ENCODE data around the gene PEX14. TPM values are rescaled to one million over a fixed set of nuclear protein-coding genes. Genes with fewer than 3 reads are reported as not detected.

PEX14 gene
- total RNA-seq, 2 donors from 2014 or later, result 20.7 to 23.7 TPM

- DNase-seq (ENCODE audit: low spot score) (no peak), ATAC-seq (no peak)
- Mint-ChIP-seq H3K27me3 (no peaks in the 10 kb centered on the region), H3K4me3 (no peak overlapping the region), H3K27ac (no peak overlapping the region), H3K4me1 (ENCODE audit: low read depth in 2 of 2) (peaks cover 0 to 4% of the 10 kb centered on the region in 2 donors), H3K36me3 (no peaks in the 10 kb centered on the region), H3K9me3 (no peaks in the 10 kb centered on the region)
Observed at GRCh38 chr1:10614377-10615225, 139.9 kb downstream of the PEX14 start.

- H3K9me3 Mint-ChIP-seq, result no peaks in the 10 kb centered on the region
- H3K4me3 Mint-ChIP-seq, result no peak overlapping the region
- no peak overlapping the region for H3K27ac Mint-ChIP-seq
- DNase-seq (ENCODE audit: low spot score) (no peak), ATAC-seq (no peak)
- peaks cover 0 to 4% of the 10 kb centered on the region in 2 donors for H3K4me1 Mint-ChIP-seq (ENCODE audit: low read depth in 2 of 2)
- no peaks in the 10 kb centered on the region for H3K36me3 Mint-ChIP-seq
- no peaks in the 10 kb centered on the region for H3K27me3 Mint-ChIP-seq
Observed at GRCh38 chr1:10615332-10615731, 140.6 kb downstream of the PEX14 start.

GRCh38 chr1:10615932-10616671 lies 141.4 kb downstream of the PEX14 start:
- no peaks in the 10 kb centered on the region for H3K9me3 Mint-ChIP-seq
- DNase-seq (ENCODE audit: low spot score) (no peak), ATAC-seq (no peak)
- H3K27me3 Mint-ChIP-seq, result no peaks in the 10 kb centered on the region
- no peak overlapping the region for H3K4me3 Mint-ChIP-seq
- H3K36me3 Mint-ChIP-seq, result no peaks in the 10 kb centered on the region
- no peak overlapping the region for H3K27ac Mint-ChIP-seq
- peaks cover 0 to 4% of the 10 kb centered on the region in 2 donors for H3K4me1 Mint-ChIP-seq (ENCODE audit: low read depth in 2 of 2)

- no peak overlapping the region for H3K4me3 Mint-ChIP-seq
- peaks cover 0 to 4% of the 10 kb centered on the region in 2 donors for H3K4me1 Mint-ChIP-seq (ENCODE audit: low read depth in 2 of 2)
- ATAC-seq (no peak), DNase-seq (ENCODE audit: low spot score) (no peak)
- no peak overlapping the region for H3K27ac Mint-ChIP-seq
- no peaks in the 10 kb centered on the region for H3K36me3 Mint-ChIP-seq
- H3K9me3 Mint-ChIP-seq, result no peaks in the 10 kb centered on the region
- H3K27me3 Mint-ChIP-seq, result no peaks in the 10 kb centered on the region
Observed at GRCh38 chr1:10616696-10617095, 141.9 kb downstream of the PEX14 start.

GRCh38 chr1:10617318-10617717 lies 142.6 kb downstream of the PEX14 start:
- DNase-seq (ENCODE audit: low spot score) (no peak), ATAC-seq (peak in 1 of 2 donors; percentile 52)
- no peak overlapping the region for H3K27ac Mint-ChIP-seq
- peaks cover 0 to 4% of the 10 kb centered on the region in 2 donors for H3K4me1 Mint-ChIP-seq (ENCODE audit: low read depth in 2 of 2)
- H3K9me3 Mint-ChIP-seq, result no peaks in the 10 kb centered on the region
- H3K27me3 Mint-ChIP-seq, result no peaks in the 10 kb centered on the region
- H3K36me3 Mint-ChIP-seq, result no peaks in the 10 kb centered on the region
- no peak overlapping the region for H3K4me3 Mint-ChIP-seq

GRCh38 chr1:10617931-10618885 lies 143.5 kb downstream of the PEX14 start:
- no peaks in the 10 kb centered on the region for H3K36me3 Mint-ChIP-seq
- peaks cover 0 to 4% of the 10 kb centered on the region in 2 donors for H3K4me1 Mint-ChIP-seq (ENCODE audit: low read depth in 2 of 2)
- DNase-seq (ENCODE audit: low spot score) (no peak), ATAC-seq (peak in 1 of 2 donors; percentile 32)
- no peaks in the 10 kb centered on the region for H3K9me3 Mint-ChIP-seq
- no peak overlapping the region for H3K27ac Mint-ChIP-seq
- H3K27me3 Mint-ChIP-seq, result no peaks in the 10 kb centered on the region
- H3K4me3 Mint-ChIP-seq, result no peak overlapping the region

GRCh38 chr1:10620776-10621175 lies 146.0 kb downstream of the PEX14 start:
- Mint-ChIP-seq H3K4me1 (ENCODE audit: low read depth in 2 of 2) (peaks cover 0 to 4% of the 10 kb centered on the region in 2 donors), H3K4me3 (no peak overlapping the region), H3K36me3 (no peaks in the 10 kb centered on the region), H3K9me3 (no peaks in the 10 kb centered on the region), H3K27ac (no peak overlapping the region), H3K27me3 (no peaks in the 10 kb centered on the region)
- DNase-seq (ENCODE audit: low spot score) (no peak), ATAC-seq (no peak)

GRCh38 chr1:10621906-10622305 lies 147.2 kb downstream of the PEX14 start:
- H3K36me3 Mint-ChIP-seq, result no peaks in the 10 kb centered on the region
- H3K4me1 Mint-ChIP-seq (ENCODE audit: low read depth in 2 of 2), result peaks cover 0 to 4% of the 10 kb centered on the region in 2 donors
- ATAC-seq (no peak), DNase-seq (ENCODE audit: low spot score) (no peak)
- H3K4me3 Mint-ChIP-seq, result no peak overlapping the region
- H3K9me3 Mint-ChIP-seq, result no peaks in the 10 kb centered on the region
- H3K27me3 Mint-ChIP-seq, result no peaks in the 10 kb centered on the region
- no peak overlapping the region for H3K27ac Mint-ChIP-seq

GRCh38 chr1:10622910-10623685 lies 148.3 kb downstream of the PEX14 start:
- Mint-ChIP-seq H3K27ac (no peak overlapping the region), H3K27me3 (no peaks in the 10 kb centered on the region), H3K9me3 (no peaks in the 10 kb centered on the region), H3K36me3 (no peaks in the 10 kb centered on the region), H3K4me3 (no peak overlapping the region), H3K4me1 (ENCODE audit: low read depth in 2 of 2) (peaks cover 0 to 1% of the 10 kb centered on the region in 2 donors)
- ATAC-seq (no peak), DNase-seq (ENCODE audit: low spot score) (no peak)

- Mint-ChIP-seq H3K4me3 (no peak overlapping the region), H3K4me1 (ENCODE audit: low read depth in 2 of 2) (no peaks in the 10 kb centered on the region), H3K9me3 (no peaks in the 10 kb centered on the region), H3K36me3 (no peaks in the 10 kb centered on the region), H3K27me3 (no peaks in the 10 kb centered on the region), H3K27ac (no peak overlapping the region)
- ATAC-seq (no peak), DNase-seq (ENCODE audit: low spot score) (no peak)
Observed at GRCh38 chr1:10623686-10624145, 149.0 kb downstream of the PEX14 start.

GRCh38 chr1:10624256-10625050 lies 149.7 kb downstream of the PEX14 start:
- no peaks in the 10 kb centered on the region for H3K4me1 Mint-ChIP-seq (ENCODE audit: low read depth in 2 of 2)
- no peaks in the 10 kb centered on the region for H3K9me3 Mint-ChIP-seq
- DNase-seq (ENCODE audit: low spot score), result no peak
- no peaks in the 10 kb centered on the region for H3K36me3 Mint-ChIP-seq
- no peak overlapping the region for H3K27ac Mint-ChIP-seq
- H3K4me3 Mint-ChIP-seq, result no peak overlapping the region
- H3K27me3 Mint-ChIP-seq, result no peaks in the 10 kb centered on the region
- peak in 1 of 2 donors; percentile 5 for ATAC-seq

- Mint-ChIP-seq H3K4me3 (no peak overlapping the region), H3K4me1 (ENCODE audit: low read depth in 2 of 2) (no peaks in the 10 kb centered on the region), H3K9me3 (no peaks in the 10 kb centered on the region), H3K27ac (no peak overlapping the region), H3K27me3 (no peaks in the 10 kb centered on the region), H3K36me3 (no peaks in the 10 kb centered on the region)
- DNase-seq (ENCODE audit: low spot score), result no peak
- no peak for ATAC-seq
Observed at GRCh38 chr1:10625076-10625475, 150.3 kb downstream of the PEX14 start.

Data from natural killer cell treated with Interleukin-12 subunit alpha and Interleukin-12 subunit beta and Interleukin-15 and Interleukin-18, amount 100 ng/mL, for 72 hours (primary cell).